BE2C (cell line): ENCODE results near the gene RXRG.

Experiments used
- DNase-seq: peaks from one replicate; pipeline ENCODE4 v3.0.0-alpha.2; 2020
- H3K27me3 ChIP-seq: fragments of 250-450 bp; sonication (Bioruptor Pico); 2 replicates; pipeline ENCODE4 v1.5.1; 2020; ENCODE audit warnings: mild to moderate bottlenecking
- H3K36me3 ChIP-seq: fragments of 250-450 bp; sonication (Bioruptor Pico); 2 replicates; pipeline ENCODE4 v1.5.1; 2020; ENCODE audit warnings: mild to moderate bottlenecking
- H3K4me1 ChIP-seq: fragments of 250-450 bp; sonication (Bioruptor Pico); 2 replicates; pipeline ENCODE4 v1.5.1; 2020
- H3K4me3 ChIP-seq: 2 replicates; pipeline ENCODE4 v1.5.1; 2011; ENCODE audit warnings: low read depth, low read length
- H3K9me3 ChIP-seq: fragments of 250-450 bp; sonication (Bioruptor Pico); 2 replicates; pipeline ENCODE4 v1.5.1; 2020
- CTCF ChIP-seq: IDR thresholded peaks from 2 replicates; pipeline ENCODE4 v1.5.1; 2012; ENCODE audit warnings: mild to moderate bottlenecking, low read depth, low read length

RXRG gene

GRCh38 chr1:165445388-165445787 lies 462 bp upstream of the RXRG start:
- no peak for DNase-seq
- peaks cover 37% of the 10 kb centered on the region for H3K27me3 ChIP-seq
- no peaks in the 10 kb centered on the region for H3K4me1 ChIP-seq
- TF ChIP-seq CTCF: no peak
- H3K9me3 ChIP-seq: no peaks in the 10 kb centered on the region
- H3K36me3 ChIP-seq: no peaks in the 10 kb centered on the region
- no peak overlapping the region for H3K4me3 ChIP-seq

- no peak for TF ChIP-seq CTCF
- Histone ChIP-seq H3K36me3 (no peaks in the 10 kb centered on the region), H3K9me3 (no peaks in the 10 kb centered on the region), H3K4me1 (no peaks in the 10 kb centered on the region), H3K27me3 (peaks cover 37% of the 10 kb centered on the region), H3K4me3 (no peak overlapping the region)
- DNase-seq: no peak
Measured at GRCh38 chr1:165443539-165444311, 1.2 kb downstream of the RXRG start.

GRCh38 chr1:165442653-165443052 lies 2.3 kb downstream of the RXRG start:
- Histone ChIP-seq H3K9me3 (no peaks in the 10 kb centered on the region), H3K36me3 (no peaks in the 10 kb centered on the region), H3K4me3 (no peak overlapping the region), H3K4me1 (no peaks in the 10 kb centered on the region), H3K27me3 (peaks cover 37% of the 10 kb centered on the region)
- TF ChIP-seq CTCF: no peak
- no peak for DNase-seq

- peaks cover 35% of the 10 kb centered on the region for H3K27me3 ChIP-seq
- no peak overlapping the region for H3K4me3 ChIP-seq
- H3K4me1 ChIP-seq: no peaks in the 10 kb centered on the region
- no peaks in the 10 kb centered on the region for H3K36me3 ChIP-seq
- no peak for TF ChIP-seq CTCF
- DNase-seq: no peak
- H3K9me3 ChIP-seq: no peaks in the 10 kb centered on the region
Measured at GRCh38 chr1:165442053-165442452, 2.9 kb downstream of the RXRG start.

- TF ChIP-seq CTCF: no peak
- Histone ChIP-seq H3K4me3 (no peak overlapping the region), H3K9me3 (no peaks in the 10 kb centered on the region), H3K27me3 (peaks cover 31% of the 10 kb centered on the region), H3K36me3 (no peaks in the 10 kb centered on the region), H3K4me1 (no peaks in the 10 kb centered on the region)
- DNase-seq: no peak
Measured at GRCh38 chr1:165441166-165441880, 3.6 kb downstream of the RXRG start.

- no peaks in the 10 kb centered on the region for H3K4me1 ChIP-seq
- no peaks in the 10 kb centered on the region for H3K9me3 ChIP-seq
- DNase-seq: no peak
- TF ChIP-seq CTCF: no peak
- H3K36me3 ChIP-seq: no peaks in the 10 kb centered on the region
- no peak overlapping the region for H3K4me3 ChIP-seq
- peaks cover 11% of the 10 kb centered on the region for H3K27me3 ChIP-seq
Measured at GRCh38 chr1:165439330-165439729, 5.6 kb downstream of the RXRG start.
